K562 (cell line): ENCODE data around the gene MSMO1. TPM values are rescaled to one million over a fixed set of nuclear protein-coding genes. Genes with fewer than 3 reads are reported as not detected.

Experiments
- ATAC-seq: fragments of 200-7000 bp; cut with Tn5 transposase; 3 replicates; pipeline ENCODE4 v1.9.1; 2020; ENCODE audit warnings: moderate library complexity
- BruUV-seq: library from RNA; stranded (reverse); fragments of 400-500 nt; replicated peaks from 2 replicates; lab custom pipeline; 2021; lab: Mats Ljungman, UMichigan
- CTCF ChIA-PET: fragments of 300-600 bp; formaldehyde crosslinking; extraction: SDS; loops from one replicate; lab custom pipeline; 2021; ENCODE audit warnings: low intra/inter-chr PET ratio; lab: Yijun Ruan, JAX
- POLR2A ChIA-PET: fragments of 300-600, 350-650 bp; sonication (Branson Sonifier 250); formaldehyde crosslinking; extraction: SDS; loops from one replicate; lab custom pipeline; 2021; ENCODE audit warnings: antibody characterized with exemption, inconsistent platforms; lab: Yijun Ruan, JAX
- DNase-seq, 4 experiments: peaks; one replicate each; pipeline versions ENCODE4 v3.0.0 to v3.0.0-alpha.2; 2011 to 2018; ENCODE audit warnings: low spot score in 3 of 4, mixed read lengths in 3 of 4; ENCODE audit errors: extremely low read depth in 1 of 4
- FAIRE-seq: peaks from 2 replicates; lab custom pipeline; 2011; peaks lifted over from hg19 to GRCh38; lab: Jason Lieb, UNC
- H2AFZ ChIP-seq: 2 replicates; pipeline ENCODE4 v1.6.0; 2011; ENCODE audit warnings: low read depth, low read length, control low read depth, inconsistent platforms
- H3K27ac ChIP-seq: fragments of 200-600 bp; 3 replicates; pipeline ENCODE4 v1.8.0; 2011; ENCODE audit warnings: low read depth, mild to moderate bottlenecking, control low read depth, inconsistent platforms, low read length, moderate library complexity, mixed read lengths; ENCODE audit errors: extremely low read depth
- H3K27me3 ChIP-seq, 2 experiments: fragments of 300-600 bp in 1 of 2; 2 replicates in 1 of 2; 3 replicates in 1 of 2; pipeline versions ENCODE4 v1.6.0 to v1.8.0; 2011; ENCODE audit warnings: inconsistent platforms in 2 of 2, low read length in 2 of 2, mild to moderate bottlenecking in 1 of 2, mixed read lengths in 1 of 2, moderate library complexity in 1 of 2; ENCODE audit not compliant: control insufficient read depth in 2 of 2, insufficient read depth in 2 of 2
- H3K36me3 ChIP-seq: fragments of 300-600 bp; 3 replicates; pipeline ENCODE4 v1.8.0; 2011; ENCODE audit warnings: mild to moderate bottlenecking, low read length, inconsistent platforms; ENCODE audit not compliant: control insufficient read depth, insufficient read depth
- H3K4me1 ChIP-seq, 2 experiments: fragments of 200-600 bp in 1 of 2; replicated peaks in 1 of 2; 2 replicates in 1 of 2; 3 replicates in 1 of 2; pipeline versions ENCODE4 v1.5.1 to v1.8.0; 2011; ENCODE audit warnings: inconsistent platforms in 2 of 2, low read length in 2 of 2, mild to moderate bottlenecking in 1 of 2, mixed read lengths in 1 of 2, moderate library complexity in 1 of 2; ENCODE audit not compliant: control insufficient read depth in 2 of 2, insufficient read depth in 2 of 2
- H3K4me2 ChIP-seq: 2 replicates; pipeline ENCODE4 v1.6.1; 2011; ENCODE audit warnings: low read length, control low read depth, inconsistent platforms, mixed read lengths; ENCODE audit not compliant: insufficient read depth
- H3K4me3 ChIP-seq: fragments of 200-600 bp; sonication (generic), shearing (Covaris generic); 2 replicates; pipeline ENCODE4 v1.5.1; 2016; ENCODE audit warnings: control low read depth, inconsistent platforms
- H3K79me2 ChIP-seq: fragments of 200-600 bp; 3 replicates; pipeline ENCODE4 v1.8.0; 2011; ENCODE audit warnings: low read length, inconsistent platforms; ENCODE audit not compliant: control insufficient read depth, insufficient read depth
- H3K9ac ChIP-seq, 2 experiments: 2 replicates each; pipeline versions ENCODE4 v1.6.0 to v1.6.1; 2011; ENCODE audit warnings: low read depth in 2 of 2, low read length in 2 of 2, control low read depth in 1 of 2, inconsistent platforms in 1 of 2, mild to moderate bottlenecking in 1 of 2, mixed read lengths in 1 of 2; ENCODE audit not compliant: insufficient read depth in 1 of 2
- H3K9me1 ChIP-seq: one replicate; pipeline ENCODE4 v1.6.0; 2011; ENCODE audit warnings: inconsistent platforms, mild to moderate bottlenecking, low read length, moderate library complexity; ENCODE audit not compliant: control insufficient read depth, insufficient read depth
- H3K9me3 ChIP-seq: replicated peaks from 2 replicates; pipeline ENCODE4 v1.5.1; 2011; ENCODE audit warnings: low read depth, low read length, inconsistent platforms; ENCODE audit not compliant: control insufficient read depth, insufficient read depth
- H4K20me1 ChIP-seq: replicated peaks from 2 replicates; pipeline ENCODE4 v1.6.1; 2011; ENCODE audit warnings: low read length, inconsistent platforms, mixed read lengths; ENCODE audit not compliant: control insufficient read depth, insufficient read depth
- ATF7 ChIP-seq: fragments of 450-650 bp; IDR thresholded peaks from 2 replicates; pipeline ENCODE4 v1.7.1; 2014; ENCODE audit warnings: mild to moderate bottlenecking, moderate library complexity
- CBFA2T2 ChIP-seq: fragments of 450-650 bp; conservative IDR thresholded peaks from 2 replicates; pipeline ENCODE4 v1.6.1; 2017; ENCODE audit warnings: mild to moderate bottlenecking
- CTCF ChIP-seq, 3 experiments: IDR thresholded peaks in 2 of 3; conservative IDR thresholded peaks in 1 of 3; 2 replicates each; pipeline ENCODE4 v1.5.1; 2011 to 2012; ENCODE audit warnings: low read length in 3 of 3, mild to moderate bottlenecking in 3 of 3, control low read depth in 2 of 3, improper control_type of control experiment in 1 of 3, inconsistent platforms in 1 of 3, low read depth in 1 of 3, mixed read lengths in 1 of 3, moderate library complexity in 1 of 3; ENCODE audit not compliant: insufficient read depth in 2 of 3
- EHMT2 ChIP-seq: fragments of 450-650 bp; IDR thresholded peaks from 2 replicates; pipeline ENCODE4 v1.6.1; 2018; ENCODE audit warnings: antibody characterized with exemption
- ELF1 ChIP-seq: fragments of 200-800 bp; sonication (Bioruptor generic); IDR thresholded peaks from 2 replicates; pipeline ENCODE4 v1.6.1; 2016; ENCODE audit warnings: missing genetic modification characterization, missing compliant biosample characterization
- HMGN3 ChIP-seq: IDR thresholded peaks from 2 replicates; pipeline ENCODE4 v1.6.1; 2011; ENCODE audit warnings: borderline replicate concordance, low read depth, mild to moderate bottlenecking, mixed read lengths, low read length; ENCODE audit not compliant: insufficient read length; ENCODE audit errors: extremely low read depth
- NFIC ChIP-seq: fragments of 450-650 bp; IDR thresholded peaks from 2 replicates; pipeline ENCODE4 v1.6.1; 2017; ENCODE audit warnings: mild to moderate bottlenecking, inconsistent platforms
- NR2C2 ChIP-seq, 2 experiments: fragments of 200-800 bp in 1 of 2; sonication (Bioruptor generic) in 1 of 2; sonication (generic) in 1 of 2; formaldehyde crosslinking in 1 of 2; IDR thresholded peaks; 2 replicates each; pipeline versions ENCODE4 v1.6.1 to v1.8.0; 2016 to 2022; ENCODE audit warnings: mild to moderate bottlenecking in 1 of 2, missing compliant biosample characterization in 1 of 2, missing genetic modification characterization in 1 of 2, missing genetic modification reagents in 1 of 2
- PRMT5 ChIP-seq: sonication (generic); formaldehyde crosslinking; IDR thresholded peaks from 2 replicates; pipeline ENCODE4 v1.5.0; 2020; ENCODE audit warnings: missing genetic modification reagents
- ZFP1 ChIP-seq: fragments of 450-650 bp; formaldehyde crosslinking; IDR thresholded peaks from 2 replicates; pipeline ENCODE4 v1.4.0; 2020; ENCODE audit warnings: mild to moderate bottlenecking, mixed read lengths
- ZNF76 ChIP-seq: fragments of 250-450 bp; sonication (Bioruptor Pico); IDR thresholded peaks from 2 replicates; pipeline ENCODE4 v1.4.0; 2020; ENCODE audit warnings: mild to moderate bottlenecking, moderate library complexity, borderline replicate concordance
- WGBS: fragments of 100-300 bp; shearing (Covaris generic); methylation state at CpG from one replicate; pipeline ENCODE4 v1.1.6; 2016; ENCODE audit warnings: low coverage, mixed read lengths; ENCODE audit not compliant: insufficient coverage; ENCODE audit errors: missing lambda C conversion rate; 5-methylcytosine and 5-hydroxymethylcytosine counted together
- in situ Hi-C: fragments of 300-500 bp; cut with MboI; formaldehyde crosslinking; loops from 4 replicates; pipeline ENCODE4 v1.15.0; 2018; ENCODE audit warnings: inconsistent platforms, mixed read lengths
- intact Hi-C: fragments of 100-400 bp; cut with micrococcal nuclease; formaldehyde crosslinking; loops from 2 replicates; pipeline ENCODE4 v1.14.2; 2022
- polyA plus RNA-seq, 8 experiments: library from polyadenylated mRNA; depleted of rRNA in 4 of 8; stranded (reverse) in 5 of 8; unstranded in 3 of 8; fragments of >200 nt; fragmentation: Nextera tagmentation in 2 of 8; fragmentation: Illumina TruSeq in 1 of 8; extraction: Ambion mirVana in 2 of 8; extraction: Trizol in 1 of 8; gene quantifications; 2 replicates each; pipeline versions ENCODE4 v1.2.1 to v1.2.3, GENCODE V29; 2011 to 2014; ENCODE audit warnings: inconsistent platforms in 1 of 8, missing spikeins in 1 of 8
- total RNA-seq, 7 experiments: library from RNA; depleted of rRNA in 6 of 7; stranded (reverse); fragments of >200 nt in 6 of 7; fragmentation: Illumina TruSeq in 2 of 7; extraction: Trizol in 2 of 7; gene quantifications; 2 replicates each; pipeline versions ENCODE4 v1.2.1 to v1.2.3, GENCODE V29; 2011 to 2021; ENCODE audit warnings: low replicate concordance in 1 of 7

MSMO1 gene
- total and polyA plus RNA-seq, 9 of the 15 experiments (the other 6 are each of a cell fraction or from before 2014, with no cell fraction given) = 32.0 to 172 (median 63.5) TPM

- DNase-seq = no peak
- Histone ChIP-seq H4K20me1 (no peaks in the 10 kb centered on the region), H3K9ac (no peak overlapping the region), H3K9me1 (no peaks in the 10 kb centered on the region), H3K79me2 (no peaks in the 10 kb centered on the region), H3K36me3 (no peaks in the 10 kb centered on the region), H3K4me1 (peaks cover 3 to 11% of the 10 kb centered on the region in 2 experiments; a peak in 4 of 5 replicates), H3K9me3 (no peaks in the 10 kb centered on the region), H2AFZ (no peak overlapping the region), H3K27me3 (no peaks in the 10 kb centered on the region), H3K4me2 (no peak overlapping the region), H3K4me3 (no peak overlapping the region), H3K27ac (no peak overlapping the region)
- in situ Hi-C loops (no loop called here), intact Hi-C loops (no loop called here)
- BruUV-seq = no TSS peak
- POLR2A ChIA-PET = interaction anchor here (0.9 to 1.1 kb wide), 2 partner anchors 8 to 15 kb away, joined by 3 to 4 read pairs; no protein-coding TSS in a partner anchor
- CTCF ChIA-PET = no interaction called here
- no peak for FAIRE-seq
- 42% methylated on average over 4 of the region's 5 CpGs for WGBS
- no peak for ATAC-seq
- TF ChIP-seq NFIC (peak; percentile 41), ZNF76 (CRISPR knock-in tag) (no peak), ZFP1 (CRISPR knock-in tag) (no peak), EHMT2 (no peak), CBFA2T2 (no peak), HMGN3 (no peak), CTCF (IDR thresholded peaks at IDR 0.05 in 2 of 3, conservative IDR thresholded peaks at IDR 0.05 in 1 of 3; ENCODE audit: insufficient read depth in 2 of 3, low read depth in 1 of 3, low read length in 3 of 3) (0 out of 6 replicates have a peak, but pooled peaks of 2 of the 3 experiments have one; percentile 4 to 9), ELF1 (tag) (no peak), NR2C2 (CRISPR knock-in tag; IDR thresholded peaks at IDR 0.05) (no peak), NR2C2 (tag; IDR thresholded peaks at IDR 0.05) (no peak), PRMT5 (CRISPR knock-in tag) (no peak), ATF7 (no peak)
Observed at GRCh38 chr4:165351359-165352130, 24.1 kb downstream of the MSMO1 start.
